Suprapubic skin (tissue), 4 donors: ENCODE data around the gene IFFO2.
"Not testable (repeated sequence)": the region's sequence is repeated elsewhere in the genome, so short reads cannot be mapped to it uniquely, and the experiment has no call there.

ENCODE experiments used
- CTCF ChIP-seq, 2 donors: fragments of 200-600 bp in 1 of 2; fragments of 450-650 bp in 1 of 2; sonication (generic) in 1 of 2; IDR thresholded peaks; one replicate each; pipeline ENCODE4 v1.5.1; 2016 to 2019; ENCODE audit warnings: antibody characterized with exemption in 2 of 2, mild to moderate bottlenecking in 1 of 2, moderate library complexity in 1 of 2
- EP300 ChIP-seq: sonication (generic); formaldehyde crosslinking; IDR thresholded peaks from one replicate; pipeline ENCODE4 v1.6.1; 2017; ENCODE audit warnings: antibody characterized with exemption
- POLR2A ChIP-seq, 2 donors: fragments of 450-650 bp; IDR thresholded peaks; one replicate each; pipeline ENCODE4 v1.6.1; 2017; ENCODE audit warnings: antibody characterized with exemption in 2 of 2, mild to moderate bottlenecking in 2 of 2, moderate library complexity in 2 of 2
- POLR2AphosphoS5 ChIP-seq, 3 donors: sonication (generic); formaldehyde crosslinking; IDR thresholded peaks; one replicate each; pipeline ENCODE4 v1.6.1; 2017; ENCODE audit warnings: antibody characterized with exemption in 3 of 3

DNA sequence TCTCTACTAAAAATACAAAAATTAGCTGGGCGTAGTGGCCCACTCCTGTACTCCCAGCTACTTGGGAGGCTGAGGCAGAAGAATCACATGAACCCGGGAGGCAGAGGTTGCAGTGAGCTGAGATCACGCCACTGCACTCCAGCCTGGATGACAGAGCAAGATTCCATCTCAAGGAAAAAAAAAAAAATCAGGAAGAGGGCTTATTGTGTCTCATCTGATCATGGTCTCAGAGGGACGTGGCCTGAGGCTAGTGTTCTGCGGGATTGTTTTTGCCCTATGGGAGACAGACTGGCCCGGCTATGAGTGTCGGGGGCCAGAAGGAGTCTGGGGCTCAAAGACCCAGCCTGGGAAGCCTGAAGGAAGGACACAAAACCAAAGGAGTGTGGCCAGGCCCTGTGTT lies 64.6 kb downstream of the IFFO2 start:
- not testable (repeated sequence) for TF ChIP-seq POLR2A (IDR thresholded peaks at IDR 0.05); CTCF (IDR thresholded peaks at IDR 0.05); EP300; POLR2AphosphoS5 (IDR thresholded peaks at IDR 0.05)
